Stimulated activated naive CD8-positive, alpha-beta T cell treated with anti-CD3 and anti-CD28 coated beads, Interleukin-15, amount 100 ng/mL, for 72 hours (primary cell): Measurements from ENCODE around the gene HLCS.

Experiments
- ATAC-seq: fragments of 150-1000 bp; cut with Tn5 transposase; 2 replicates; pipeline ENCODE4 v1.10.0; 2021; ENCODE audit warnings: mild to moderate bottlenecking, moderate library complexity
- DNase-seq, 2 donors: peaks; one replicate each; pipeline ENCODE4 v3.0.0; 2021 to 2022
- H3K27ac Mint-ChIP-seq, 2 donors: one replicate each; pipeline ENCODE4 v1.8.0; 2022; ENCODE audit warnings: mild to moderate bottlenecking in 2 of 2, mixed read lengths in 2 of 2, moderate library complexity in 2 of 2
- H3K27me3 Mint-ChIP-seq: one replicate; pipeline ENCODE4 v1.8.0; 2022; ENCODE audit warnings: mixed read lengths
- H3K4me1 Mint-ChIP-seq: one replicate; pipeline ENCODE4 v1.8.0; 2022; ENCODE audit warnings: mild to moderate bottlenecking, mixed read lengths
- H3K4me3 Mint-ChIP-seq, 2 donors: one replicate each; pipeline ENCODE4 v1.8.0; 2022; ENCODE audit warnings: mild to moderate bottlenecking in 2 of 2, mixed read lengths in 2 of 2, moderate library complexity in 1 of 2
- H3K9me3 Mint-ChIP-seq, 2 donors: one replicate each; pipeline ENCODE4 v1.8.0; 2022; ENCODE audit warnings: mixed read lengths in 2 of 2

The HLCS gene

DNA sequence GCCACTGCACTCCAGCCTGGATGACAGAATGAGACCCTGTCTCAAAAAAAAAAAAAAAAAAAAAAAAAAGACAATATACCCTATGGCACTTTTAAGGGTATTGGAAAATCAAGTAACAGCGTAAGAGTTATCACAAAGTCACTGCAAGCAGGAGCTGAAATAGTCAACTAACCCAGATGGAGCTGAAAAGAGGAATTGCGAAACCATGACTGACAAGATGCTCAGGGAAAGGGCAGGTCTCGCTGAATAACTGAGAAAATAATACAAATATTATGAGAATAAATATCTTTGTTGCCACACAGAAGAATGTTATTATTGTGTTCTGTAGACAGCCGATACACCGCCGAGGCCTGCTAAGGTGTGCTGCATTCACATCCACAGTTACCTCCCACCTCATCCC lies 17.8 kb downstream of the HLCS start:
- DNase-seq (no peak), ATAC-seq (no peak)

DNA sequence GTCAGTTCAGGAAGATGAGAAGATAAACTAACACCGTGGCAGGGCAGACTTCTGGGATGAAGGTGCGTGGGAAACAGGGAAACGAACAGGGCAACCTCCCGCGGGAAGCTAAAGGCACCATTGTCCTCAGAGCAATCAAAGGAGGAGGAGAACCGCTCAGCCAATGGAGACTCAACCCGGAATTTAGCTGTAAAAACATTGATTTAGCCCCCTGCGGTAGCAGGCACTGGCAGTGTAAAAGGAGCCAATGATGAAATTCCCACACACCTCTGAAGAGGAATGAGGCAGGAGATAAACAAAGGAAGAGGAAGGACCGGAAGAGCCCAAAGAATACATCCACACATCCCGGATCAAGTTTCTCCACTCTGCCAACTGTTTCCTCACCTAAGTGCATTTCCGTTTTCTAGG lies 19.5 kb downstream of the HLCS start:
- H3K9me3 Mint-ChIP-seq = no peaks in the 10 kb centered on the region
- ATAC-seq (no peak), DNase-seq (no peak)
- H3K27ac Mint-ChIP-seq = peak overlapping the region in 1 of 2 donors; percentile 38
- H3K27me3 Mint-ChIP-seq = no peaks in the 10 kb centered on the region
- H3K4me1 Mint-ChIP-seq = no peaks in the 10 kb centered on the region
- H3K4me3 Mint-ChIP-seq = no peak overlapping the region

More for the DNA sequence above, 17.8 kb downstream of the HLCS start:
- Mint-ChIP-seq H3K9me3 (no peaks in the 10 kb centered on the region), H3K4me3 (no peak overlapping the region), H3K4me1 (no peaks in the 10 kb centered on the region), H3K27ac (no peak overlapping the region), H3K27me3 (no peaks in the 10 kb centered on the region)

DNA sequence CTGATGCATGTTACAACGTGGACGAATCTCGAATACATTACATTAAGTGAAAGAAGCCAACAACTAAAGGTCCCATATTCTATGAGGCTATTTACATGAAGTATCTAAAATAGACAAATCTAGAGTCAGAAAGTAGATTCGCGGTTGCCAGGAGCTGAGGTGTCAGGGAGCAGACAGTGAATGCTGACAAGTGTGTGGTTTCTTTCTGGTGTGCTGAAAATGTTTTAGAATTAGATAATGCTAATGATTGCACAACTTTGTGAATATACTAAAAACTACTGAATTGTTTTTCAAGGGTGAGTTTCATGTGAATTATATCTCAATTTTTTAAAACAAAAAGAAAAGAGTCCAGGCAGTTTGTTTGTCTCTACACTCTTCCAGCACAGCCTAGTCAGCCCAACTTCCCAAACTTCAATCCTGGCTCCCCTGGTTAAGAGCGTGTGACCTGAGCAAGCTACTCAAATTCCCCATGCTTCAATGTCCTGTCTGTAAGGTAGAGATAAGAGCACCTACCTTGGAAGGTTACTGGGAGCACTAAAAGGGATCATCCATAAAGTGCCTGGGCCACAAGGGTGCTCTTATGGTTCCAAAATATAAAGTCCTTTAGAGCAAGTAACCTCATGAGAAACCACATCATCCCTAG lies 20.9 kb downstream of the HLCS start:
- DNase-seq = no peak
- H3K9me3 Mint-ChIP-seq = no peaks in the 10 kb centered on the region
- no peaks in the 10 kb centered on the region for H3K27me3 Mint-ChIP-seq
- H3K4me1 Mint-ChIP-seq = no peaks in the 10 kb centered on the region
- ATAC-seq = no peak
- no peak overlapping the region for H3K4me3 Mint-ChIP-seq
- no peak overlapping the region for H3K27ac Mint-ChIP-seq

- no peak for DNase-seq
- Mint-ChIP-seq H3K4me3 (no peak overlapping the region), H3K9me3 (no peaks in the 10 kb centered on the region), H3K27ac (no peak overlapping the region), H3K27me3 (no peaks in the 10 kb centered on the region), H3K4me1 (peaks cover 7% of the 10 kb centered on the region)
- ATAC-seq = no peak
Measured at GRCh38 chr21:36936361-36937135, 29.9 kb downstream of the HLCS start.

- Mint-ChIP-seq H3K9me3 (no peaks in the 10 kb centered on the region), H3K4me1 (peaks cover 7% of the 10 kb centered on the region), H3K27ac (peak overlapping the region in 1 of 2 donors; percentile 50), H3K27me3 (no peaks in the 10 kb centered on the region), H3K4me3 (no peak overlapping the region)
- DNase-seq = no peak
- no peak for ATAC-seq
Measured at GRCh38 chr21:36934864-36935420, 31.5 kb downstream of the HLCS start.

DNA sequence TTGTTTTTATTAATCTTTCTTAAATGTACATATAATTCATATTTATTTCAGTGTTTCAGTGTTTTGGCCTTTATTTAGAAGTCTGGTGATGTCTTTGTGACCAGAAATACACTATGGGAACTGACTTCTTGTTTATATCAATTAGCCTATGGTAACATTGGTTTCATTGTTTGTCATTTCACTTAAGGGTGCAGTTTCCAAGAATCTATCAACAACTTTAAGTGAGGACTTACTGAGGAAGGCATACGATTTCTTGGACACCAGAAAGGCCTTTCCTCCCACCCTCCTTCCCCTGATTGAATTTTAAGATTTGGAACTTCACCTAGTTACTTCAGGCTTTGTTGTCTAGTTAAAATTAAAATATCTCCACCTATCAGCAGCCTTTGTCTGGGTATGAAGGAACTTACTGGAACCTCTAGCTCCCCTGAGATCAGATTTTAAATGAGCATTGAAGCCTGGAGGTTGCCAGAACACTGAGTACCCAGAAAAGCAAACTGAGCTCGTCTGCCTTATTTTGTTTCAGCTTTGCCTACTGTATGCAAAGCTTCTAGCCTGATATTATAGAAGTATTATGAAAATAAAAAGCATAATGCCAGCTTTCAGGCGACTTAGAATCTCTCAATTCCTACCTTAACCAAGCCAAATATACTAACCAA lies 34.2 kb downstream of the HLCS start:
- ATAC-seq = no peak
- peaks cover 7% of the 10 kb centered on the region for H3K4me1 Mint-ChIP-seq
- no peak for DNase-seq
- H3K27ac Mint-ChIP-seq = no peak overlapping the region
- H3K27me3 Mint-ChIP-seq = no peaks in the 10 kb centered on the region
- no peaks in the 10 kb centered on the region for H3K9me3 Mint-ChIP-seq
- H3K4me3 Mint-ChIP-seq = no peak overlapping the region

GRCh38 chr21:36929622-36930021 lies 36.8 kb downstream of the HLCS start:
- H3K4me3 Mint-ChIP-seq = no peak overlapping the region
- no peak for ATAC-seq
- H3K9me3 Mint-ChIP-seq = no peaks in the 10 kb centered on the region
- no peak overlapping the region for H3K27ac Mint-ChIP-seq
- no peaks in the 10 kb centered on the region for H3K27me3 Mint-ChIP-seq
- no peak for DNase-seq
- no peaks in the 10 kb centered on the region for H3K4me1 Mint-ChIP-seq

DNA sequence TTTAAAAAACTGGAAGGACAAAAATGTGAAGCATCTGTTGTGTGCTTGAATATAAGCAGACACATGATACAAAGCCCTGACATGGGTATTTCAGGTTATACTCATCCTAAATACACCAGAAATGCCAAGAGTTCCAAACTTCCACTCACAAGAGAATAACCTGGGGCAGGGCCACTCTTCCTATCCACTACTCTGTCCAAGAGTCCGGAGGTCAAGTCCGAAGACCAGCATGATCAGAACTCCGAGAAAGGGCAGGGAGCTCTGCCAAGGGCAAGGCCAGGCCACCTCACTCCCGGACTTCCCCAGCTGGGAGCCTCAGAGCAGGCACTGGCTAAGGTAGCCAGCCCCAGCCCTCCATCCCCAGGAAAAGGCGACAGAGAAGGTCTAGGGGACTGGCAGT lies 37.5 kb downstream of the HLCS start:
- DNase-seq (no peak), ATAC-seq (no peak)
- Mint-ChIP-seq H3K27me3 (no peaks in the 10 kb centered on the region), H3K4me3 (no peak overlapping the region), H3K27ac (peak overlapping the region in 1 of 2 donors; percentile 61), H3K4me1 (no peaks in the 10 kb centered on the region), H3K9me3 (no peaks in the 10 kb centered on the region)

- Mint-ChIP-seq H3K27me3 (no peaks in the 10 kb centered on the region), H3K27ac (peak overlapping the region in 1 of 2 donors; percentile 94), H3K9me3 (no peaks in the 10 kb centered on the region), H3K4me1 (peaks cover 10% of the 10 kb centered on the region), H3K4me3 (no peak overlapping the region)
- DNase-seq (peak; percentile 59 to 60), ATAC-seq (peak; percentile 71)
Measured at GRCh38 chr21:36927719-36928117, 38.8 kb downstream of the HLCS start.

DNA sequence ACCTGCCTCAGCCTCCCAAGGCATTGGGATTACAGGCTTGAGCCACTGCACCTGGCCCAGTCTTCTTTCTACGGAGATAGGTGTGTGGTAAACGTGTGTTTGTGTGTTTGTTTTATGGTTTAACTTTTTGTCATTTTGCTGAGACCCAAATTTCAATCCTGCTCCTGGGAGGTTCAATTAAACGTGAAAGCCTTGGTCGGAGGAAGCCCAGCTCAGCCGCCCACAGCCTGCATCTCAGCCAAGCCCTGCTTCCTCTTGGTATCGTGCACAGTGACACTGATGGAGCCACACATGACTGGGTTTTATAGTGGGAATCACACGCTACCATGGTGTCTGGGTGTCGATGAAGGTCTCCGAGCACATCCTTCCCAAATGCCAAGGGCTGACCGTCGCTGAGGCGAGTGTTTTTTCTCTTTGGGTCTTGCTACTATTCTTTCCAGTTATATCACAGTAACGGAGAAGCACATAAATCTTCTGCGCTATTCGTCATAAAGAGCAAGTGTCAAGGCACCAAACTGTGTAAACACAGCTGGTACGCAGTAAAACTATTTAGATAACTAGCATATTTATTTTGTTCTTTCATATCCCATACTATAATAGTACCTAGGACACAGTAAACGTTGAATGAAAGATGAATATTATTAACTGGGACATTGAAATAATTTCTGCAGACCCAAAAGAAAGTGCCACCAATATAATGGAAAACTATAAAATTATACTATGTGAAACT lies 39.3 kb downstream of the HLCS start:
- Mint-ChIP-seq H3K27ac (no peak overlapping the region), H3K9me3 (no peaks in the 10 kb centered on the region), H3K4me3 (no peak overlapping the region), H3K4me1 (peaks cover 11% of the 10 kb centered on the region), H3K27me3 (no peaks in the 10 kb centered on the region)
- no peak for DNase-seq
- no peak for ATAC-seq

DNA sequence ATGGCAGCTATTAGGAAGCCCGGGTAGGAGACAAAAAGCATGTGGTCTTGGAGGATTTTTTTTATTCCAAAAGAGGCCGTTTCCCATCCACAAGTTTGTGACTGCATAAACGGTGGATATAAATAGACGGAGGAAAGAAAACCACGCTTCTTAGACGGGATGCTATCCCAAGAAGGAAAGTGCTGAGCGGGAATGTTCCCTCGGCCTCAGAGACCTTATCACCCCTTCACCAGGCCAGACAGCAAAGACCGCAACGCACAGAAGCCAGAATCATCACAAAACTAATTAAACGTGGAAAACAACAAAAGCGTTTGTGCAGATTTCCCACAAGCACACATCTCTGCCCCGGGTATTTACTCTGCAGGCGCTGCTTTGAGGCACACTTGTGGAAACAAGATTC lies 43.2 kb downstream of the HLCS start:
- peak overlapping the region in 1 of 2 donors; percentile 15 for H3K27ac Mint-ChIP-seq
- no peak for ATAC-seq
- H3K4me1 Mint-ChIP-seq = peaks cover 11% of the 10 kb centered on the region
- peak overlapping the region; percentile 1 for H3K4me3 Mint-ChIP-seq
- DNase-seq = no peak
- no peaks in the 10 kb centered on the region for H3K9me3 Mint-ChIP-seq
- no peaks in the 10 kb centered on the region for H3K27me3 Mint-ChIP-seq

DNA sequence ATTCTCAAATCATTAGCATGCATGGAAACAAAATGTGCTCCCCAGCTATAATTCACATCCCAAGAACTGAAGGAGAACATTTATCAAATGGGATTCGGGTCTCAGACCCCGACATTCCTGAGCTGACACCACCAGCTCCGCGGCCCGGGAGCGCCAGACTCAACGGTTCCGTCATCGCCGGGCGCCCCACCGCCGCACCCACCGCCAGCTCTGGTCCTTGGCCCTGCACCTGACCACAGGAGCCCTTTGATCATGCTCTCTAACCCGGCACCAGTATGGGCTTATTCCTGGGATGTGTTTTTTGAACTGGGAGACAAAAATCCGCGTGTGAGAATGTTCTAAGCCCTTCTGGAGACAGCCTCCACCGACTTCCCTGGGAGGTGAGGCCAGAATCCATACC lies 43.6 kb downstream of the HLCS start:
- Mint-ChIP-seq H3K27ac (no peak overlapping the region), H3K4me3 (no peak overlapping the region), H3K4me1 (peaks cover 11% of the 10 kb centered on the region), H3K9me3 (no peaks in the 10 kb centered on the region), H3K27me3 (no peaks in the 10 kb centered on the region)
- no peak for ATAC-seq
- DNase-seq = no peak

DNA sequence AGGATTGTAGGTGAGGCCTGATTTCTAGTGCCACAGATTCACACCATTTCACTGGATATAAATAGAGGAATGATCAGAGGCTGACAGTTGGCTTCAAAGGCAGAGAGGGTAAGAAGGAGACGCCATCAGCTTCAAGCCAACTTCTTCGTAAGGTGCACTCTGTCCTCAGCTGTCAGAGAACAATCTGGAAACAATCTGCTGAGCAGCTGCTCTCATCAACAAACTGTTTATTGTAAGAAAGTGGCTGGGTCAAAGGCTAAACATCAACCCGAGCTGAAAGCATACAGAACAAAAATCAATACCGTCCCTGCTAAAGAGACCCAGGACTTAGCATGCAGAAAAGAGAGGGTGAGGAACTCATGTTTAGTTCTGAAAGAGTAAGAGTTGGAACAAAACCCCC lies 48.2 kb downstream of the HLCS start:
- peaks cover 22% of the 10 kb centered on the region for H3K4me1 Mint-ChIP-seq
- DNase-seq (no peak), ATAC-seq (no peak)
- no peaks in the 10 kb centered on the region for H3K27me3 Mint-ChIP-seq
- no peak overlapping the region for H3K27ac Mint-ChIP-seq
- H3K9me3 Mint-ChIP-seq = no peaks in the 10 kb centered on the region
- no peak overlapping the region for H3K4me3 Mint-ChIP-seq

DNA sequence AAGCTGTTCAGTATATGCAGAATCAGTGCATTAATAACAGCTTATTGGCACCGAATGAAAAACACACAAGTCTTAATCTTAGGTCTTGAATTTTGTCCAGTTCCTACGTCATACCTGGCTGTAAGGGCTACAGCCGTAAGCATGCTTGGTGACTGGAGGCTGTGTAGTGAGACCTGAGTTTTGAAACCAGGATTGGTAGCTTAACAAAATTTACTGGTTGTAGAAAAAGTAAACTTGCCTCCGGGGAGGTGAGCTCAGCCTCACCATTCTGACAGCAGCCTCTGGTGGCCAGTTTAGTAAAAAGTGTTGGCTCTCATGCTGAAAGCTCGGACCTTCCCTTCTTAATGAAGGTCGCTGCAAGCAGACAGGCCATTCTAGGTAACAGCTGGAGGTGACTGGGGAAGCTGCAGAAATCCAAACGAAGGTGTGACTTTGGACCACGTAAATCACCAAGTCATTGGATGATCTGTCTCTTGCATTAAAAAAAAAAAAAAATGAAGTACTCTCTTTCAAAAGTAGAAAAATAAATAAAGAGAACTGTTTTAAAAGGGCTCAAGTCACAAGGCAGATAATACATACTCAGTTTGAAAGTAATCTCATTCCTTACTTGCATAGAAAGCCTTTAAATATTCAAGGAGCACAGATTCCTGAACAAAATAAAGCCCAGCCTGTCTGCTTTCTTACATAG lies 48.9 kb downstream of the HLCS start:
- H3K27ac Mint-ChIP-seq = no peak overlapping the region
- DNase-seq (no peak), ATAC-seq (no peak)
- H3K4me3 Mint-ChIP-seq = no peak overlapping the region
- no peaks in the 10 kb centered on the region for H3K9me3 Mint-ChIP-seq
- H3K4me1 Mint-ChIP-seq = peaks cover 16% of the 10 kb centered on the region
- no peaks in the 10 kb centered on the region for H3K27me3 Mint-ChIP-seq

DNA sequence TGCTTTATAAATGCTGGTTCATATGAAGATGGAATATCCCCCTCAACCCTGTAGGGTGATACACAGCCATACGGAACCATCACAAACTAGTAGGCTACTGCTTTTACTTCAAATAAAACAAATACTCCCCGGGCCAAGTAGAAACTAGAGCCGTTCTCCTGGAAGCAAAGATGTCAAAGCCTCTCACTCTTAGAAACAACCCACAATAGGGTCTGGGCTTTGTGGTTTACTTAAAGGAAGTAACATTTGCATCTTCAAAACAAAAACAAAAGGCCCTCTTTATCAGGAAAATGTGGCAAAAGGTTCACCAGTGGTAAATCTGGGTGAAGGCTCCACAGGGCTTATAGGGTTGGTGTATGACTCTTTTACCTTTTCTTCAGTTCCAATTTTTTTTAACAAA lies 49.8 kb downstream of the HLCS start:
- DNase-seq (no peak), ATAC-seq (no peak)
- no peaks in the 10 kb centered on the region for H3K9me3 Mint-ChIP-seq
- no peak overlapping the region for H3K27ac Mint-ChIP-seq
- no peaks in the 10 kb centered on the region for H3K27me3 Mint-ChIP-seq
- peaks cover 16% of the 10 kb centered on the region for H3K4me1 Mint-ChIP-seq
- H3K4me3 Mint-ChIP-seq = no peak overlapping the region
